ENCODE measurements around the gene PTPRD. TPM values are rescaled to one million over a fixed set of nuclear protein-coding genes. Genes with fewer than 3 reads are reported as not detected.

The PTPRD gene
- total and polyA plus RNA-seq, 9 donors: 16.2 to 231 (median 85.8) TPM

GRCh38 chr9:9504869-9505268 is 1107.9 kb downstream of the PTPRD start:
- intact Hi-C loops (cut with DNase I): no loop called here
- H3K36me3 ChIP-seq: no peaks in the 10 kb centered on the region
- no peaks in the 10 kb centered on the region for H3K4me1 ChIP-seq (ENCODE audit: insufficient read depth)
- no peak overlapping the region for H3K4me3 ChIP-seq
- TF ChIP-seq POLR2A (IDR thresholded peaks at IDR 0.05): no peak
- H3K27me3 ChIP-seq: no peaks in the 10 kb centered on the region
- H3K27ac ChIP-seq: no peak overlapping the region
- no peaks in the 10 kb centered on the region for H3K9me3 ChIP-seq
- DNase-seq: no peak
- 88 to 94% (median 89%) methylated on average over 1 of the region's 1 CpG for WGBS, 3 donors

GRCh38 chr9:9499546-9499945 is 1113.3 kb downstream of the PTPRD start:
- Histone ChIP-seq H3K4me3 (no peak overlapping the region), H3K27me3 (no peaks in the 10 kb centered on the region), H3K4me1 (ENCODE audit: insufficient read depth) (no peaks in the 10 kb centered on the region), H3K36me3 (no peaks in the 10 kb centered on the region), H3K9me3 (no peaks in the 10 kb centered on the region), H3K27ac (no peak overlapping the region)
- TF ChIP-seq EP300 (IDR thresholded peaks at IDR 0.05) (no peak), POLR2A (IDR thresholded peaks at IDR 0.05) (no peak), CTCF (IDR thresholded peaks at IDR 0.05) (no peak)
- intact Hi-C loops (cut with DNase I): no loop called here
- no peak for DNase-seq

GRCh38 chr9:9498846-9499245 is 1114.0 kb downstream of the PTPRD start:
- intact Hi-C loops (cut with DNase I): no loop called here
- Histone ChIP-seq H3K27me3 (no peaks in the 10 kb centered on the region), H3K27ac (no peak overlapping the region), H3K36me3 (no peaks in the 10 kb centered on the region), H3K4me1 (ENCODE audit: insufficient read depth) (no peaks in the 10 kb centered on the region), H3K9me3 (no peaks in the 10 kb centered on the region), H3K4me3 (no peak overlapping the region)
- DNase-seq: no peak
- 33 to 47% (median 42%) methylated on average over 2 of the region's 2 CpGs for WGBS, 3 donors
- TF ChIP-seq EP300 (IDR thresholded peaks at IDR 0.05) (no peak), CTCF (IDR thresholded peaks at IDR 0.05) (no peak)

- Histone ChIP-seq H3K36me3 (no peaks in the 10 kb centered on the region), H3K9me3 (no peaks in the 10 kb centered on the region), H3K4me3 (no peak overlapping the region), H3K27ac (no peak overlapping the region), H3K4me1 (ENCODE audit: insufficient read depth) (no peaks in the 10 kb centered on the region), H3K27me3 (no peaks in the 10 kb centered on the region)
- TF ChIP-seq EP300 (IDR thresholded peaks at IDR 0.05): no peak
- TF ChIP-seq POLR2A (IDR thresholded peaks at IDR 0.05): no peak
- no peak for TF ChIP-seq CTCF (IDR thresholded peaks at IDR 0.05)
- intact Hi-C loops (cut with DNase I): no loop called here
- WGBS, 3 donors: 84 to 91% (median 88%) methylated on average over 3 of the region's 3 CpGs
- no peak for DNase-seq
Measured at GRCh38 chr9:9498128-9498527, 1114.7 kb downstream of the PTPRD start.

GRCh38 chr9:9494336-9494735 is 1118.5 kb downstream of the PTPRD start:
- 59 to 63% (median 62%) methylated on average over 3 of the region's 3 CpGs for WGBS, 3 donors
- no peaks in the 10 kb centered on the region for H3K4me1 ChIP-seq (ENCODE audit: insufficient read depth)
- H3K27ac ChIP-seq: no peak overlapping the region

More at GRCh38 chr9:9494336-9494735, 1118.5 kb downstream of the PTPRD start:
- Histone ChIP-seq H3K9me3 (no peaks in the 10 kb centered on the region), H3K27me3 (no peaks in the 10 kb centered on the region), H3K4me3 (no peak overlapping the region), H3K36me3 (no peaks in the 10 kb centered on the region)
- no peak for DNase-seq
- intact Hi-C loops (cut with DNase I): no loop called here
- TF ChIP-seq POLR2A (IDR thresholded peaks at IDR 0.05): no peak
- no peak for TF ChIP-seq CTCF (IDR thresholded peaks at IDR 0.05)
- TF ChIP-seq EP300 (IDR thresholded peaks at IDR 0.05): no peak

Data from ovary (tissue), 9 donors.